Tibial artery (tissue), 4 donors: Measurements from ENCODE around the gene PEA15.

Source experiments
- DNase-seq, 2 donors: peaks; one replicate each; pipeline ENCODE4 v3.0.0-alpha.2; 2019
- H3K27ac ChIP-seq, 2 donors: fragments of 200-600 bp; sonication (generic) in 1 of 2; 1 replicate in 1 of 2; 2 replicates in 1 of 2; pipeline ENCODE4 v1.5.1; 2018 to 2019; ENCODE audit warnings: mild to moderate bottlenecking in 1 of 2
- H3K27me3 ChIP-seq, 2 donors: fragments of 200-600 bp; sonication (generic) in 1 of 2; one replicate each; pipeline versions ENCODE4 v1.5.1 to v1.6.0; 2016 to 2019
- H3K36me3 ChIP-seq, 3 donors: fragments of 200-600 bp; sonication (generic) in 2 of 3; one replicate each; pipeline ENCODE4 v1.5.1; 2016 to 2019; ENCODE audit warnings: mild to moderate bottlenecking in 2 of 3
- H3K4me1 ChIP-seq, 4 donors: fragments of 200-600 bp; sonication (generic) in 2 of 4; 1 replicate in 3 of 4; 2 replicates in 1 of 4; pipeline ENCODE4 v1.5.1; 2016 to 2019
- H3K4me3 ChIP-seq, 2 donors: fragments of 200-600 bp; sonication (generic) in 1 of 2; 1 replicate in 1 of 2; 2 replicates in 1 of 2; pipeline ENCODE4 v1.5.1; 2018 to 2019; ENCODE audit warnings: mild to moderate bottlenecking in 2 of 2
- H3K9me3 ChIP-seq, 3 donors: fragments of 200-600 bp; sonication (generic) in 1 of 3; one replicate each; pipeline ENCODE4 v1.5.1; 2016 to 2019
- intact Hi-C: fragments of 100-400 bp; cut with DNase I; formaldehyde crosslinking; loops from one replicate; pipeline ENCODE4 v1.15.0; 2023; ENCODE audit warnings: low total_unique reads
- TF ChIP-seq, protein P1 (sequence below), 2 experiments: fragments of 200-600 bp in 1 of 2; fragments of 450-650 bp in 1 of 2; IDR thresholded peaks; one replicate each; pipeline ENCODE4 v1.5.1; 2017 to 2019; ENCODE audit warnings: antibody characterized with exemption in 2 of 2, mild to moderate bottlenecking in 1 of 2, moderate library complexity in 1 of 2

The PEA15 gene

DNA sequence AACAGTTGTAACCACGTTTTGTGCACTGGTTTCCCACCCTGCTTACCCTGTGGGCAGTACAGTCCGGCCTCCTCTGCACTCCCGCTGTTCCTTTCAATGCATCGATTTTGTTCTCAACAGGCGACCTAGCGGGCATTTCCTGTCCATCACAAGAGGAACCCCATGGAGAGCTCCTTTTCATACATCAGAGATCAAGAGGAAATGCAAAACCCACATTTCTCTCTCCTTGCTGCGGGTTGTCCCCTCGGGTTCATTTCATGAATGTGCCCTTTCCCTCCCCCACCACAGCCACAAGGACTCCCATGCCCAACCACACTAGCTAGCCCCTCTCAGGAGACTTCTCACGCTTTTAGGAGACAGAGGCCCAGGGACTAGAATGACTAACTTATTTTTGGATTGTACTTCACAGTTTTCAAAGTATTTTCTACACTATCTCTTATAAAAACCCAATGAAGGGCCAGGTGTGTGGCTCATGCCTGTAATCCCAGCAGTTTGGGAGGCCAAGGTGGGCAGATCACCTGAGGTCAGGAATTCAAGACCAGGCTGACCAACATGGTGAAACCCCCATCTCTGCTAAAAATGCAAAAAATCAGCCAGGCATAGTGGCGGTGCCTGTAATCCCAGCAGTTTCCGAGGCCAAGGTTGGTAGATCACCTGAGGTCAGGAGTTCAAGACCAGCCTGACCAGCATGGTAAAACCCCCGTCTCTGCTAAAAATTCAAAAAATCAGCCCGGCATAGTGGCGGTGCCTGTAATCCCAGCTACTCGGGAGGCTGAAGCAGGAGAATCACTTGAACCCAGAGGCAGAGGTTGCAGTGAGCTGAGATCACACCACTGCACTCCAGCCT, 35.4 kb upstream of the PEA15 start:
- no peaks in the 10 kb centered on the region for H3K4me1 ChIP-seq
- no peaks in the 10 kb centered on the region for H3K36me3 ChIP-seq
- DNase-seq: no peak
- TF ChIP-seq, protein P1, sequence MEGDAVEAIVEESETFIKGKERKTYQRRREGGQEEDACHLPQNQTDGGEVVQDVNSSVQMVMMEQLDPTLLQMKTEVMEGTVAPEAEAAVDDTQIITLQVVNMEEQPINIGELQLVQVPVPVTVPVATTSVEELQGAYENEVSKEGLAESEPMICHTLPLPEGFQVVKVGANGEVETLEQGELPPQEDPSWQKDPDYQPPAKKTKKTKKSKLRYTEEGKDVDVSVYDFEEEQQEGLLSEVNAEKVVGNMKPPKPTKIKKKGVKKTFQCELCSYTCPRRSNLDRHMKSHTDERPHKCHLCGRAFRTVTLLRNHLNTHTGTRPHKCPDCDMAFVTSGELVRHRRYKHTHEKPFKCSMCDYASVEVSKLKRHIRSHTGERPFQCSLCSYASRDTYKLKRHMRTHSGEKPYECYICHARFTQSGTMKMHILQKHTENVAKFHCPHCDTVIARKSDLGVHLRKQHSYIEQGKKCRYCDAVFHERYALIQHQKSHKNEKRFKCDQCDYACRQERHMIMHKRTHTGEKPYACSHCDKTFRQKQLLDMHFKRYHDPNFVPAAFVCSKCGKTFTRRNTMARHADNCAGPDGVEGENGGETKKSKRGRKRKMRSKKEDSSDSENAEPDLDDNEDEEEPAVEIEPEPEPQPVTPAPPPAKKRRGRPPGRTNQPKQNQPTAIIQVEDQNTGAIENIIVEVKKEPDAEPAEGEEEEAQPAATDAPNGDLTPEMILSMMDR (IDR thresholded peaks at IDR 0.05): no peak
- intact Hi-C loops: no loop called here
- no peak overlapping the region for H3K4me3 ChIP-seq
- no peak overlapping the region for H3K27ac ChIP-seq
- no peaks in the 10 kb centered on the region for H3K9me3 ChIP-seq
- H3K27me3 ChIP-seq: peaks cover 0 to 8% of the 10 kb centered on the region in 2 donors

DNA sequence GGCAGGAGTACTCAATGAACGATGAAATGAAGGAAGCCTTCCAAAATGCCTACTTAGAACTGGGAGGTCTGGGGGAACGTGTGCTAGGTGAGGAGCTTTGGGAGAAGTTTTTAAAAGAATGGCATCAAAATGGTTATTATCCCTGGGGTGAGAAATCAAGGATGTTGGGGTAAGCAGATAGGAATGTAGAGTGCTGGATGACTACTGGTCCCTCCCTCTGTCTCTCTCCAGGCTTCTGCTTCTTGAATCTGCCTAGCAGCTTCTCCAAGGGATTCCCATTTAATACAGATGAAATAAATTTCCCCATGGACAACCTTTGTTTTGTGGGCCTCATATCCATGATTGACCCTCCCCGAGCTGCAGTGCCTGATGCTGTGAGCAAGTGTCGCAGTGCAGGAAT, 33.8 kb upstream of the PEA15 start:
- Histone ChIP-seq H3K36me3 (no peaks in the 10 kb centered on the region), H3K4me1 (no peaks in the 10 kb centered on the region)
- intact Hi-C loops: no loop called here

DNA sequence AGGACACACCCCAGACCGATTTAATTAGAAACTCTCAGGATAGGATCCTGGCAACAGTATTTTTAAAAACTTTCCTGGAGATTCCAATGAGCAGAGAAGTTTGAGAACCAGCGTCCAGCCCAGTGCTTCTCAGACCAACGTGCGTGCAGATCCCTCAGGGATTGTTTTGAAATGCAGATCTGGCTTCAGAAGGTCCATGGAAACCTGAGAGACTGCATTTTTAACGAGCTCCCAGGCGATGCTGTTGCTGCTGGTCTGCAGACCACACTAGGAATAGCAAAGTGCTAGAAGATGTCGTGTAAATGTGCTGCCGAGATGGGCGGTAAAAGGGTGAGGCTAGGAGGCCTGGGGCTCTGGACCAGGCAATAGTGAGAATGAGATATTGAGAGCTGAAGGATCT, 33.2 kb upstream of the PEA15 start:
- Histone ChIP-seq H3K27ac (no peak overlapping the region), H3K36me3 (no peaks in the 10 kb centered on the region), H3K27me3 (peaks cover 0 to 5% of the 10 kb centered on the region in 2 donors), H3K4me3 (no peak overlapping the region), H3K9me3 (no peaks in the 10 kb centered on the region), H3K4me1 (no peaks in the 10 kb centered on the region)
- TF ChIP-seq, protein P1 (IDR thresholded peaks at IDR 0.05): no peak
- no peak for DNase-seq
- intact Hi-C loops: no loop called here

More for the DNA sequence above, 33.8 kb upstream of the PEA15 start:
- Histone ChIP-seq H3K4me3 (no peak overlapping the region), H3K27ac (no peak overlapping the region), H3K9me3 (no peaks in the 10 kb centered on the region), H3K27me3 (peaks cover 0 to 8% of the 10 kb centered on the region in 2 donors)
- TF ChIP-seq, protein P1 (IDR thresholded peaks at IDR 0.05): no peak
- DNase-seq: peak in 1 of 2 donors; percentile 24

DNA sequence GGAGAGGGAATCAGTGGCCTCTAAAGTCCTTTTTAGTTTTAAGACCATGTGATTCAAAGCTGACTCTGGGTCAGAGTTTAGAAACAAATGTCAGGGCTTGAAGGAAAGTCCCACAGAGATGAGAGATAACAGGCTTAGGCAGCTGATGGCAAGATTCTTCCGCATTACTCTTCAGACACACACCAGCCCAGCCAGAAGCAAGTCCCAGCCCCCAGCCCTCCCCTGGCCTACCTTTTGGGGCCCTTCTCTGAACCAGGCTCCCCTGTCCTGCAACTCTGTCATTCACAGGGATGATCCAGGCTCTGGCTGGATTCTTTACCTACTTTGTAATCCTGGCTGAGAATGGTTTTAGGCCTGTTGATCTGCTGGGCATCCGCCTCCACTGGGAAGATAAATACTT, 28.0 kb upstream of the PEA15 start:
- TF ChIP-seq, protein P1 (IDR thresholded peaks at IDR 0.05): no peak
- H3K4me1 ChIP-seq: no peaks in the 10 kb centered on the region
- H3K36me3 ChIP-seq: no peaks in the 10 kb centered on the region
- intact Hi-C loops: no loop called here
- H3K4me3 ChIP-seq: no peak overlapping the region
- DNase-seq: no peak
- H3K9me3 ChIP-seq: no peaks in the 10 kb centered on the region
- H3K27me3 ChIP-seq: peaks cover 0 to 5% of the 10 kb centered on the region in 2 donors
- no peak overlapping the region for H3K27ac ChIP-seq

DNA sequence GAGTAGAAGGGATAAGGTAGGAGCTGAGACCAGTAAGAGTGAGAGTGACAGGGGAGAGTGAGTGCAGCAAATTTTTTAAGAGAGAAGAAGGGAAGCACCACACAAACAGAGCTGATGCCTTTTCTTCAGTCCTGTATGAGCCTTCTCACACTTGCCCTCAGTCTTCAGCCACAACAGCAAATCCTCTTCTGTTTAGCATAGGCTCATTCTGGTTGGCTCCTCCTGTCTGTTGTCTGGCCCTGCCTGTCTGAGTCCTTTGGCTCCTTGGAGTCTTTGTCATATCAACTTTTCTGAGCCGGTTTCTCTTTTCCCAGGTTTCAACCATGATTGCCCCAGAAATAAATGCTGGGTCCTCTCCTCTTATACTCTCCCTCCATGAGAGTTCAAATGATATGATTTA, 27.5 kb upstream of the PEA15 start:
- no peaks in the 10 kb centered on the region for H3K4me1 ChIP-seq
- intact Hi-C loops: no loop called here
- H3K36me3 ChIP-seq: no peaks in the 10 kb centered on the region
- peaks cover 0 to 4% of the 10 kb centered on the region in 2 donors for H3K27me3 ChIP-seq
- TF ChIP-seq, protein P1 (IDR thresholded peaks at IDR 0.05): no peak
- DNase-seq: no peak
- no peaks in the 10 kb centered on the region for H3K9me3 ChIP-seq
- no peak overlapping the region for H3K27ac ChIP-seq
- no peak overlapping the region for H3K4me3 ChIP-seq
